D721Med (cell line): Measurements from ENCODE around the gene CHCHD6.

Source experiments
- DNase-seq: peaks from one replicate; pipeline ENCODE4 v3.0.0; 2011; ENCODE audit warnings: low spot score; ENCODE audit not compliant: insufficient read length
- FAIRE-seq: peaks from 2 replicates; lab custom pipeline; 2011; peaks lifted over from hg19 to GRCh38; lab: Jason Lieb, UNC
- TF ChIP-seq, protein P1 (sequence below): IDR thresholded peaks from 2 replicates; pipeline ENCODE4 v1.5.1; 2012; ENCODE audit warnings: mild to moderate bottlenecking, control low read depth; ENCODE audit not compliant: insufficient read depth; ENCODE audit errors: missing control alignments

The CHCHD6 gene

DNA sequence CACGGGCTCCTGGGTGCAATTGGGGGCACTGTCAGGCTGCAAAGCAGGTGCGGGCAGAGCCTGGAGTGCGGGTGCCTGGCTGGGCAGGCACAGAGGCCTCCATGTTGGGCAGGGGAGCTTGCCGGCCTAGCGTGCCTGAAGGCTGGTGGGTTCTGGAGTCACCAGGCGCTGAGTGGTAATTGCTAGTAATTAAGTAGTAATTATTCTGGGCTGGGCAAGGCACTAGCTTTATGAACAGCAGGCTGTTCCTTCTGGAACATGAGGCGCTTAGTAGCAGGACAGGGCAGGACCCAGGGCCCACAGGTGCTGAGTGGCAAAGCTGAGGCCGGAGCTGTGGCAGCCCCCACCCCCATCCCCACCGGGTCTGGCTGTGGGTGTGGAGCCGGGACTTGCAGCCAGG is 304.2 kb downstream of the CHCHD6 start:
- TF ChIP-seq, protein P1, sequence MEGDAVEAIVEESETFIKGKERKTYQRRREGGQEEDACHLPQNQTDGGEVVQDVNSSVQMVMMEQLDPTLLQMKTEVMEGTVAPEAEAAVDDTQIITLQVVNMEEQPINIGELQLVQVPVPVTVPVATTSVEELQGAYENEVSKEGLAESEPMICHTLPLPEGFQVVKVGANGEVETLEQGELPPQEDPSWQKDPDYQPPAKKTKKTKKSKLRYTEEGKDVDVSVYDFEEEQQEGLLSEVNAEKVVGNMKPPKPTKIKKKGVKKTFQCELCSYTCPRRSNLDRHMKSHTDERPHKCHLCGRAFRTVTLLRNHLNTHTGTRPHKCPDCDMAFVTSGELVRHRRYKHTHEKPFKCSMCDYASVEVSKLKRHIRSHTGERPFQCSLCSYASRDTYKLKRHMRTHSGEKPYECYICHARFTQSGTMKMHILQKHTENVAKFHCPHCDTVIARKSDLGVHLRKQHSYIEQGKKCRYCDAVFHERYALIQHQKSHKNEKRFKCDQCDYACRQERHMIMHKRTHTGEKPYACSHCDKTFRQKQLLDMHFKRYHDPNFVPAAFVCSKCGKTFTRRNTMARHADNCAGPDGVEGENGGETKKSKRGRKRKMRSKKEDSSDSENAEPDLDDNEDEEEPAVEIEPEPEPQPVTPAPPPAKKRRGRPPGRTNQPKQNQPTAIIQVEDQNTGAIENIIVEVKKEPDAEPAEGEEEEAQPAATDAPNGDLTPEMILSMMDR, result no peak
- no peak for FAIRE-seq
- no peak for DNase-seq

DNA sequence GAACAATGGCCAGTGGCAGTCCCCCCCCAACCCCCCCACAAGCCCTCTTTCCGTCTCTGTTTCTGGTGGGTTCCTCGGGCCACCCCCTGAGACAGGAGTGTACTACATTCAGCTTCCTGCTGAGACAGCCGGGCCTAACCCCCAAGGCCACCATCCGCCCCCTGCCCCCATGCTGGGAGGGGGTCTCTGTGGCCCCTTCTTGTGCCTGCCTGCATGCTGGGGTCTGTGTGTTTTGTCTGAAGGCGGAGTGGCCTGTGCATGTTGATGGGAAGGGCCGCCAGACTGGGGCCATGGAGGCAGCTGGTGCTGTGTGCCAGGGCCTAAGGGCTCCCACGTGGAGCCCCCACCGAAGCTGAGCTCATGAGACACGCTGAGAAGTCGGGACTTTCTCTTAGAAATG is 305.5 kb downstream of the CHCHD6 start:
- TF ChIP-seq, protein P1, result no peak
- FAIRE-seq (no peak), DNase-seq (no peak)
